Kidney capillary endothelial cell (primary cell): ENCODE data around the gene FXR1.
A peak's percentile ranks its signal among the peaks of the same experiment; 100 is the strongest.
"Not testable (repeated sequence)": the region's sequence is repeated elsewhere in the genome, so short reads cannot be mapped to it uniquely, and the experiment has no call there.

Experiments
- DNase-seq: peaks from one replicate; pipeline ENCODE4 v3.0.0-alpha.2; 2018; ENCODE audit warnings: low spot score

The FXR1 gene

DNA sequence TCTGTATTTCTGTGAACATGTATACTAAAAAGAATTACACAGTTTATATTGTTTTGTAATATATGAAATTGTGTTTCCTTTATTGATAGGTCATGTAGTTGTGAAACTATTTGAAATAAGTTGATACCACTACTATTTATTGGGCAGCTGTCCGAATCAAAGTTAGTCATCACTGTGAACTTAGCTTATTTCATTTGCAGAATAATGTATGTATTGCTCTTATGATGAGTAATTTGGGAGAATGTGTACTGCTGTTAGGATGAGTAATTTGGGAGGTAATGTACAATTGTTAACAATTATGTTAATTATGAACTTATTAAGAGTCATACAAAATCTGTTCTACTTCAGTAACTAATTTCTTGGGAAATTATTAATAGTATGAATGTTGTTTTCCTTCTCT lies 22.2 kb downstream of the FXR1 start:
- DNase-seq = no peak

DNA sequence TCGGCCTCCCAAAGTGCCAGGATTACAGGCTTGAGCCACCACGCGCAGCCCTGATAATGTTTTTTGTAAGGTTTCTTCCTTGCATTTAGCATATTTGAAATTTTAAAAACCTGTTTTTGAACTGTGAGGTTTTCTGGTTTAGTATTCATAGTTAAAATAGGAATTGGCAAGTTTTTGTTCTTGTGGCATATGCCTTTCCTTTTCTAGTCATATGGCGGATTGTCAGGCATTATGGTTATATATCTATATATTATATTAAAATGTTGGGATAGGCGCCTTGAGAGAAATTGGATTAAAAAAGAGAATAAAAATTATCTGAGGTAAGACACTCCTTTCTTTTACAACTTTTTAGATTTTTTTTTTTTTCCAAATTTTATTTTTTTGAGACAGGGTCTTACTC lies 28.4 kb downstream of the FXR1 start:
- no peak for DNase-seq

DNA sequence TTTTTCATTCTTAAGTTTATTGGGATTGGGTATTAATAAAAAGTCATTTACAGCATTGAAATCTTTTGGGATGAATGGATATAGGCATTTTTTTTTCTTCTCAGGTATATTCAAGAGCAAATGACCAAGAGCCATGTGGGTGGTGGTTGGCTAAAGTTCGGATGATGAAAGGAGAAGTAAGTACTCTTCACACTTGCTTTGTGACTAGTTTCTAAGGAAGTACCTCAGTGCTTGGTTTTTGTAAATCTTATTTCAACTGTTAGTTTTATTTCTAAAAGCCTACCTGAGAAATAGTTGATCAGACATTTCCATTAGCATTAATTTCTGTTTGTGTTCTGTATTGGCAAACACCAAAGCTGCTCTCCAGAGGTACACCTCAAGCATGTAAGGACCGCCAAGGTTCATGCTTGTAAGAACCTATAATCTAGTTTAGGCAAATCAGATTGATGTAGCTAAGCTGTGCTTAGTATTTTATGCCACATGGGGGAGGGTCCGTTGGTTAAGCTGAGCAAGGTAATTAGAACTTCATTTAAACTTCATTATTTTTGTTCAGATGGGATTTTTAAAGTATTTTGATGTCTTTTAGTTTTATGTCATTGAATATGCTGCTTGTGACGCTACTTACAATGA lies 35.4 kb downstream of the FXR1 start:
- DNase-seq = no peak

DNA sequence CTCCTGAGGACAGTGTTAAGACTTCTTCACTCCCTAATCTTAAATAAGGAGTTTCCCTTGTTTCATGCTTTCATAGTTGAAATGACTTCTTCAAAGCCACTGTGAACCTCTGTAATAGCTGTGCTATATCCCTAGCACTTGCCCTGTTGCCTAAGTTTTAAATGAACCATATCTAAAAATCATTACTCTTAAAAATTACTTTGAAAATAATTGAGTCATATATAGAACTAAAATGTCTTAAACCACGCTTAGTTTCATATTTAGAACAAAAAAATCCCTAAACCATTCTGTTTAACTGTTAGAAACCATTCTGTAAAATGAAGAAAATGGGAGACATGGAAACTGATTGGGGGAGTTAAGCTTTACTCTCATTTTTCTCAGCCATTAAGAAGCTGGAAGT lies 47.2 kb downstream of the FXR1 start:
- no peak for DNase-seq

DNA sequence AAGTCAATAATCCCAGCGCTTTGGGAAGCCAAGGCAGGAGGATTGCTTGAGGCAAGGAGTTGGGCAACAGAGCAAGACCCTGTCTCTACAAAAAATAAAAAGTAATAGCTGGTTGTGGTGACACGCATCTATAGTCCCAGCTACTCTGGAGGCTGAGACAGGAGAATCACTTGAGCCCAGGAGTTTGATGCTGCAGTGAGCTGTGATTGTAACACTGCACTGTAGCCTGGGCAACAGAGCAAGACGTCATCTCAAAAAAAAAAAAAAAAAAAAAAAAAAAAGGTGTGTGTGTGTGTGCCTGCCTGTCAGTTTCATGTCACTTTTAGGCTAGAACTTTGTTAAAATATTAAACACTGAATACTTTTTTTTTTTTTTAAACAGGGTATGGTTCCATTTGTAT lies 48.6 kb downstream of the FXR1 start:
- DNase-seq = no peak

DNA sequence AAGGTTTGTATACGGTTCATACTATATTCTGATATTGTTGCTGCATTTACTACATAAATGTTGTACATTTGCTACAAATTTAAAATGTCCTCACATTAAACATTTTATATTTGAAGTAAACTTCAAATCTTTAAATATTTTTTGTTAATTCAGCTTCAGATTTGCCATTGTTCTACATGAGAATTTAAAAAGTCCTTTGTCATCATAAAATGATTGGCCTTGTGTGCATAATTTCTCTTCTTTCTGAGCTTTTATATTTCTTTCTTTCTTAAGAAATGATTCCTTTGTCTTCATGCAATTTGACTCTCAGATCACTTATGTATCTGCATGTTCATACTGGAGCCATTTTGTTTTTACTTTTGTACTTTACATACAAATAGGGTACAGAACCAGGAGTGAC lies 49.1 kb downstream of the FXR1 start:
- no peak for DNase-seq

DNA sequence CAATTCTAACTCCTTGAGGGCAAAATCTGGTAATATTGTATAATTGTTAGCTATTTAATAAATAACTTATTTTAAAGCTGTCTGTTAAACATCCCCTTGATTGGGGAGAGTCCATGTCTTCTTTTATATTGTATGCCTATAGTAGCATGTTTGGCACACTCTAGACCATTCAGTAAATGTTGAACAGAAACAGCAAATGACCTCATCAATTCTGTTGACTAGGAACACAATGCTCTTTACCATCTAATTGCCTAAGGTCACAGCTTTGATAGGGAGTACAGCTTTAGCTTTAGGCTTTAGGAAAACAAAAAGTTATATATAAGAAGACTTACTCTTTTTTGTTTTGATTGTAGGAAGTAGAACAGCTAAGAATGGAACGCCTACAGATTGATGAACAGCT lies 50.1 kb downstream of the FXR1 start:
- no peak for DNase-seq

DNA sequence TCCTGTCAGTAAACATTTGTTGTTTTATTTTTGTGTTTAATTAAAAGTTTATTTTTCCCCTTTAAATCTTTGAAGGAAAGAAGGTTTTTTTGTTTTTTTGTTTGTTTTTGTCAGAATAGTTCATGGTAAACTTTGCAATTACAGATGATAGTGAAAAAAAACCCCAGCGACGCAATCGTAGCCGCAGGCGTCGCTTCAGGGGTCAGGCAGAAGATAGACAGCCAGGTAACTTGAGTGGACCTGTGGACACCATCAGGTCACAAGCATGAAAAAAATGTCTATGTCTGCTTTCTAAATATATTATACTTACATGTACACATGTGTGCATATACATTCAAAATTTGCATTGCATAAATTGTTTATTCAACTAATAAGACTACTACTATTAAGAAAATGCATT lies 58.5 kb downstream of the FXR1 start:
- DNase-seq = no peak

DNA sequence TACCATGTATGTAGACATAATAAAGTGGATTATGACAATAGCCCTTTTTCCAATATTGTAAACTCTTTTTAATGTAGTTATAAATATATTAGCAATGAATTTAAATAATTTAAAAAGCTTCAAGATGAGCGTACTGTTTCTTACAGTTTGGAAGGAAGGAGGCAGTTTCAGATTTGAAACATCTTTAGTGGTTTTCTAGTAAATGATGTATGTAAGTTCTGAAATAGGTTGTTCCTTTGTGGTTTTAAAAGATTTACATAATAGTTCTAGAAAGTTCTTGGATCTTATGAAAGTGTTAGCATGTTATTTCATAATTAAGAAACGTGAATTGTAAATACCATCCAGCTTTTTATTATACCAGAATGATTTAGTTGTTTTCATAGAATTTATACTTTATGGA lies 61.1 kb downstream of the FXR1 start:
- DNase-seq = no peak

DNA sequence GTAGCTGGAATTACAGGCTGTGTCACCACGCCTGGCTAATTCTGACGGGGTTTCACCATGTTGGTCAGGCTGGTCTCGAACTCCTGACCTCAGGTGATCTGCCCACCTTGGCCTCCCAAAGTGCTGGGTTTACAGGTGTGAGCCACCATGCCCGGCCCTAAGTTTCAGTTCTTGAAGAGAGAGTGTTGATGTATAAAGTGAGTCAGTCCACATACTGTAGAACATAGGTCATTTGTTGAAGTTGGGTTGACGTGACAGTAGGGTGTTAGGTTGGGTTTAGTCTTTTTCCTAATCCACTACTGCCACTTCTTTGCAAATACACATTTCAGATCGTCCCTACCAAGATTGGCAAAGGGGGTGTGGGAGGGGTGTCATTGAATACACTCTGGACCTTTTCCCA lies 61.8 kb downstream of the FXR1 start:
- no peak for DNase-seq

DNA sequence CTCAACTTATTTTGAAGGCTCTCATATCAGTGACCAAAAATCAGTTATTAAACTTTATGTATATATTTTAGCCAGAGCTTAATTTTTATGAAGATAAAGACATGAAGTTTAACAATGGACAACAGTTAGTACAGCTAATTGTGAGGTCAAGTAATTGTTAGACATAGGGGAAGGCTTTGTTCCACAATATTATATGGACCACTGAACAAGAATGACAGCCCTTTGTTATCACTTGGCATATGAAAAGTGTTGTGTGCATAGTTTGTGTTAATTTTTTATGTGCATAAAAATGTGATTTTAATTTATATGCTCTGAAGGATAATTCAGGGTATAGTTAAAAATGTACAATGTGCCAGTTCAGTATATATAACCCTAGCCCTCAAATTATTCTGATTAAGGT lies 65.0 kb downstream of the FXR1 start:
- DNase-seq = no peak

DNA sequence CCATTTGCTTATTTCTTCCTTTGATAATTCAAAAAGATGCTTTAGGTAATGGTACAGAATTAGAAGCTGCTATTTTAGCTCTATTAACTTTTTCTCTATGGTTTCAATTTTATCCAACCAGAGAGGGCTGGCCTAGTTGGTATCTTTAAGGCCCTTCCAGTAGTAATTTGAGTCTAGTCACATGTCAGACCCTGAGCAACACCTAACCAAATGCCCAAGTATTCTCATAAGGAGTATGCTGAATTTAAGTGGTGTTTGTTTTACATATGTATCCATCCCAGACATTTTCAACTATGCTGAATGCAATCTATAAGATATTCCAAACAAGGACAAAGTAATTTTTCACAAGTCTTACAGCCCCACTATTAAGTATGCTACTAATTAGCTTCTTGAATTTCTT lies 67.5 kb downstream of the FXR1 start:
- DNase-seq = no peak

DNA sequence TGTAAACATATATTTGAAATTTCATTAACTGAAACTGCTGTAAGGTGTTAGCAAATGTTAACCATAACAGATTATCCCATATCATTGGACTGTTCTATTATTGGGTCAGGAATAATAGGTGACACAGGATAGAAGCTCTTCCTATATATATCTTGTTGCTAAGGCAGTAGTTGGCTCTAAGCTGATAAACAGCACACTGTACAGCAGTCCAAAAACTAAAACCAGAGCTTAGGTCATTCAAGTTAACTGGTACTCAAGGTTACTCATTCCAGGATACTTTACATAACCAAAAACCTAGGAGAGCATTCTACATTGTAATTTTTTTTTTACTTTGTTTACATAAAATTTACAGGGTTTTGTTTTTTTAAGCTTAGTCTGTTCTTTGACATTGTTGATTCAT lies 68.1 kb downstream of the FXR1 start:
- no peak for DNase-seq

DNA sequence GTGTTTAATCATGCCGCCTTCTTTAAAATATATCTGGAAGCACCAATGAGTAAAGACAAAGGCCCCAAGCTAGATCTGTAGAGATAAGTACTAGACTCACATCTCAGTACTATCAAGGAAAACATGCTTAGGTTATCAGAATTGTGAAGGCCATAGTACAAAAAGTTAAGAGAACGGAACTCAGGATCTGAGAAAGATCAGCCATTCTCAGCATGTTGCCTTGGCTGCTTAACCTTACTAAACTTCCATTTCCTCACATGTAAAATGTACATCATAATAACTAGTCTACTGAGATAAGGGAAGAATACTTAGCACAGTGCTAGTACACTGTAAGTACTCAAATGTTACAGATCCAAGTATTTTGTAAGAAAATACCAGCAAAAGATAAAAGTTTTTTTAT lies 69.4 kb downstream of the FXR1 start:
- DNase-seq = no peak

DNA sequence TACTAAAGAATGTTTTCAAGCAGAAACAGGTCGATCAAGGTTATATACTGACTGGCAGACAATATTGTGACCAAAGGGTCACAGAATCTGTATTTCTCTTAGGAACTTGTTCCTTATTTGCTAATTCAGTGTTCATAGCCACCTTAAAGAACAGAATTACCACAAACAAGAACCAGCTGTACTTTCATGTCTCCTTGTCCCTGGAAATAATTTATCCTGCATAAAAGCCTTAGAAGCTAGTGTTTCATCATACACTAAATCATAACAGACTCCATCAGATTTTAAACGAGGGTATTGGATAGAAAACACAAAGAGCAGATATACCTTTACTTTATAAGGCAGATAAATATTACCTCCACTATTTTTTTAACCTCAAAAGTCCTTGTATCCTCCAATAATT lies 70.7 kb downstream of the FXR1 start:
- no peak for DNase-seq

DNA sequence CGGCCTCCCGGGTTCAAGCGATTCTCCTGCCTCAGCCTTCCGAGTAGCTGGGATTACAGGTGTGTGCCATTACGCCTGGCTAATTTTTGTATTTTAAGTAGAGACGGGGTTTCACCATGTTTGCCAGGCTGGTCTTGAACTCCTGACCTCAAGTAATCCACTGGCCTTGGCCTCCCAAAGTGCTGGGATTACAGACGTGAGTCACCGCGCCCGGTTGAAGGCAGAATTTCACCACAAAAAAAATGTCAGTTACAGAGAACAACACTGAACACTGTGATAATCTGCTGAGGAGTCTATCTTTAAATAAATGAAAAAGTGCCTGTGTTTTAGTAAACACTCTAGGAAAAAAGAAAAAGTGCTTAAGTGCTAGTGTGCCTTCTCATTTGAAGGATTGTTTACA lies 73.9 kb downstream of the FXR1 start:
- not testable (repeated sequence) for DNase-seq

DNA sequence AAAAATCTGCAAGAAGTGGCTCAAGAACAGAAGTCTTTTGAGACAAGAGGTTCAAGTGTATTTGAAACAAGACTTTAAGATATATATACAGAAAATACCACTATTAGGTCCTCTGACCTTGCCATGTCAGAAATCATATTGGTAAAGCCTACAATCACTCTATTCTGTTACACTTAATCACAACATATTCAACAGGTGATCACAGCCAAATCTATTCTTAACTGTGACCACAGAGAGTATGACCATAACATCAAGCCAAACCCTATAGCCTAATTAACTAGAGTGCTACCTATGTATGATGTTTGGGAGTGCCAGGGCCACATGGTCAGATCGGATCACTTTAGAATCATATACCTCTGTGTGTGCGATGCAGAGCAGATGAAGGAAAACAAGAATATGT lies 74.9 kb downstream of the FXR1 start:
- DNase-seq = no peak

DNA sequence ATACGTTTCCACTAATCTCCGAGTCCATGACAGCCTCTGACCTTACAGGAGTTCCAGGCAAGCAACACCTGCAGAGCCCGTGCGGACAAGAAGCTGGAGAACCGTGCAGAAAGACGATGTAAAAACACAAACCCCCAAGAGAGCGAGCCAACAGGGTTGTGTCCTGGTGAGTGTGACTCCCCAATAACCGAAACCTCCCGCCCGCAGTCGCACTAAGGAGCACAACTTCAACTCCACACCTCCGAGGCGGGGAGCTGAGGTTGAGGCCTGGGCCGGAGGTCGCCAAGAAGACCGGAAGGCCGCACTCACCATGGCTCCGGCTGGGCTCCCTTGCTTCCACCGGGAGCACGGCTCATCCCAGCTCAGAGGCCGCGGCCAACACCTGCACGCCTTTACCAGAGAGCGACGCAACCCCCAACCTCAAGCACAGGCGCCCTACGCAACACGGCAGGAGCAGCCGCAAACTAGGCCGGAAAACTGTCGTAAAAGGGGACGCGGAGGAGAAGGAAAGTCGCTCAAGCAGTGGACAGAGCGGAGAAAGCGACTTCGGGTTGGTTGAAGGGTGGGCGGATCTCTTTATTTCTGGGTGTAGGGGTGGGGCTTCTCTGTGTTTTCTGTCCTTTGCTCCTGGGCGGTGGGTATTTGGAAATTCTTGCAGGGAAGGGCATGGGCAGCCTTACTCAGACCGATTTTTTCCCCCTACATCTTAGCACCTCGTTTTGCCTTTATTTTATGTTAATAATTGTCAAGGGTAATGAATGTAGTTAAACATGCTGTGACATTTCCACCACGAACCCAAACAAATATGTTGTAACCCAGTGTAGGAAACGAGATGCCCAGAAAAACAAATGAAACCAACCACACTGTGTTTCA lies 77.1 kb downstream of the FXR1 start, which contains the start of gene DNAJC19:
TSS of gene DNAJC19 (minus strand) at position 446 of the 873 bp plus-strand sequence. CDS start at position 312, 134 bp downstream.
- DNase-seq = peak; percentile 90

DNA sequence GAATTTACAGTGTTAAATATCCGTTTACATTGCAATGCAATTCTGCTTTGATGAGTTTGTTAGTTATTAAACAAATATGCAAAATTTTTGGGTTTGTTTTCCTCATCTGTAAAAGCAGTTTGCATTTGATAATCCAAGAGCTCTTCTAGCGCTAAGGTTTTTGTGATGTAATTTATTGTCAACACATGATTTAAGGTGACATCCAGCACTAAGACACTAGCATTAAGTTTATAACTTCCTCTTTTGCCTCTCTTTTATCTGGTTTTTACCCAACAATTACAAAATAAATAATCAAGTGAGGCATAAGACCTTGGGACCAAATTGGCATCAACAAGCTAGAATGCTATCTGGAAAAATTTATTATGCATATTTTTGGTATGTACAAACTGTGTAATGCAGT lies 78.0 kb downstream of the FXR1 start:
- DNase-seq = no peak

DNA sequence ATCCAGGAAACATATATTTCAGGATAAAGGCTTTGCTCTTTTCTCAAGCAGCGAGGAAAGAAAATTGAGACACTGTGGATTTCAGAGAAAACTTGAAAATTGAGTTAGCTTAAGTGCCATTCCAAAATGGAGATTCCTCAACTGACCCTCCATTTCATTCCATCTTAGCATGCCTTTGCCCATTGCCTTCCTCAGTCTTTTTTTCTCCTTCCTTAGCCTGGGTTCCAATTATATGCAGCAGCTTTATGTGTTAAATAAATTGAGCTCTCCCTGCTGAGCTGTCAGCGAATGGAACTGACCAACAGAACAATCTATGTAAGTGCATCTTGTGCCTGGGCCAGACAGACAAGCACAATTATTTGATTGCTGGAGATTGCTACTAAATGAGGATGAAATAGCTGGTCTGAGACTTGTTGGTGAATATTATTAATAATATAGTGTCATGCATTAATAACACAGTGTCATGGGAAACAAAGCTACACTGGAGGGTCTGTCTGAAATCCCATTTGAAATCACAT lies 84.0 kb downstream of the FXR1 start:
- DNase-seq = no peak

DNA sequence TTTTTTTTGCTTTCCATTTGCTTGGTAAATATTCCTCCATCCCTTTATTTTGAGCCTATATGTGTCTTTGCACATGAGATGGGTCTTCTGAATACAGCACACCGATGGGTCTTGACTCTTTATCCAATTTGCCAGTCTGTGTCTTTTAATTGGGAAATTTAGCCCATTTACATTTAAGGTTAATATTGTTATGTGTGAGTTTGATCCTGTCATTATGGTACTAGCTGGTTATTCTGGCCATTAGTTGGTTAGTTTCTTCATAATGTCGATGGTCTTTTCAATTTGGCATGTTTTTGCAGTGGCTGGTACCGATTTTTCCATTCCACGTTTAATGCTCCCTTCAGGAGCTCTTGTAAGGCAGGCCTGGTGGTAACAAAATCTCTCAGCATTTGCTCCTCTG lies 89.9 kb downstream of the FXR1 start:
- DNase-seq = not testable (repeated sequence)

DNA sequence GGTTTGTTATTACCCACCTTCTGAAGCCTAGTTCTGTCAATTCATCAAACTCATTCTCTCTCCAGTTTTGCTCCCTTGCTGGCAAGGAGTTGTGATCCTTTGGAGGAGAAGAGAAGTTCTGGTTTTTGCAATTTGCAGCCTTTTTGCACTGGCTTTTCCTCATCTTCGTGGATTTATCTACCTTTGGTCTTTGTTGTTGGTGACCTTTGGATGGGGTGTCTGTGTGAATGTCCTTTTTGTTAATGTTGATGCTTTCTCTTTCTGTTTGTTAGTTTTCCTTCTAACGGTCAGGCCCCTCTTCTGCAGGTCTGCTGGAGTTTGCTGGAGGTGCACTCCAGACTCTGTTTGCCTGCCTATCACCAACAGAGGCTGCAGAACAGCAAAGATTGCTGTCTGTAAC lies 91.0 kb downstream of the FXR1 start:
- not testable (repeated sequence) for DNase-seq

DNA sequence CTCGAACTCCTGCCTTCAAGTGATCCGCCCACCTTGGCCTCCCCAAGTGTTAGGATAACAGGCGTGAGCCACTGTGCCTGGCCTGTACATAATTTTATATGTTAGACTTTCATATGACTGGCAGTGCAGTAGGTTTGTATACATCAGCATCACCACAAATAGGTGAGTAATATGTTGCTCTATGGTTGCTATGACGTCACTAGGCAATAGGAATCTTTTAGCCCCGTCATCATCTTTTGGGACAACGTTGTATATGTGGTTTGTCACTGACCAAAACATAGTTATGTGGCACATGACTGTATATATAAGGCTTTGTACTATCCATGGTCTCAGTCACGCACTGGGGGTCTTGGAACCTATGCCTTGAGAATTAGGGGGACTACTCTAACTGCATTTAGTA lies 94.1 kb downstream of the FXR1 start:
- DNase-seq = no peak

DNA sequence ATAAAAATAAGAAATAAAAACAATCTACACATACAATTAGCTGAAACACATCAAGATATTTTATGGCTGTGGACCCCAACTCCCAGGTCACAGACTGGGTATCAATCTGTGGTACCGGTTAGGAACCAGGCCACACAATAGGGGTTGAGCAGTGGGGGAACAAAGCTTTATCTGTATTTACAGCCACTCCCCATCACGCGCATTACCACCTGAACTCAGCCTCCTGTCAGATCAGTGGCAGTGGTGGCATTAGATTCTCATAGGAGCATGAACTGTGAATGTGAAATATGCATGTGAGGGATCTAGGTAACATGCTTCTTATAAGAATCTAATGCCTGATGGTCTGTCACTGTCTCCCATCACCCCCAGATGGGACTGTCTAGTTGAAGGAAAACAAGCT lies 94.8 kb downstream of the FXR1 start:
- DNase-seq = no peak
